ENCODE results near the gene DSG1.

- TF ChIP-seq, protein P1, sequence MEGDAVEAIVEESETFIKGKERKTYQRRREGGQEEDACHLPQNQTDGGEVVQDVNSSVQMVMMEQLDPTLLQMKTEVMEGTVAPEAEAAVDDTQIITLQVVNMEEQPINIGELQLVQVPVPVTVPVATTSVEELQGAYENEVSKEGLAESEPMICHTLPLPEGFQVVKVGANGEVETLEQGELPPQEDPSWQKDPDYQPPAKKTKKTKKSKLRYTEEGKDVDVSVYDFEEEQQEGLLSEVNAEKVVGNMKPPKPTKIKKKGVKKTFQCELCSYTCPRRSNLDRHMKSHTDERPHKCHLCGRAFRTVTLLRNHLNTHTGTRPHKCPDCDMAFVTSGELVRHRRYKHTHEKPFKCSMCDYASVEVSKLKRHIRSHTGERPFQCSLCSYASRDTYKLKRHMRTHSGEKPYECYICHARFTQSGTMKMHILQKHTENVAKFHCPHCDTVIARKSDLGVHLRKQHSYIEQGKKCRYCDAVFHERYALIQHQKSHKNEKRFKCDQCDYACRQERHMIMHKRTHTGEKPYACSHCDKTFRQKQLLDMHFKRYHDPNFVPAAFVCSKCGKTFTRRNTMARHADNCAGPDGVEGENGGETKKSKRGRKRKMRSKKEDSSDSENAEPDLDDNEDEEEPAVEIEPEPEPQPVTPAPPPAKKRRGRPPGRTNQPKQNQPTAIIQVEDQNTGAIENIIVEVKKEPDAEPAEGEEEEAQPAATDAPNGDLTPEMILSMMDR (IDR thresholded peaks at IDR 0.05; ENCODE audit: poor library complexity, severe bottlenecking) = no peak
- no peak for TF ChIP-seq POLR2AphosphoS5 (IDR thresholded peaks at IDR 0.05)
- TF ChIP-seq EP300 (conservative IDR thresholded peaks at IDR 0.05; ENCODE audit: poor library complexity, severe bottlenecking) = no peak
Observed at GRCh38 chr18:31382107-31382506, 64.1 kb downstream of the DSG1 start.
